HG02623 (cell line): ENCODE results near the gene LTBR.
"Not testable (repeated sequence)": the region's sequence is repeated elsewhere in the genome, so short reads cannot be mapped to it uniquely, and the experiment has no call there.

ENCODE experiments used
- ATAC-seq: cut with Tn5 transposase; IDR thresholded peaks from one replicate; pipeline ENCODE4 v1.9.1; 2021; ENCODE audit warnings: moderate library complexity; ENCODE audit not compliant: unreplicated experiment

The LTBR gene

GRCh38 chr12:6424008-6424347 lies 40.0 kb downstream of the LTBR start:
- no peak for ATAC-seq

GRCh38 chr12:6424866-6425265 lies 40.9 kb downstream of the LTBR start:
- no peak for ATAC-seq

- ATAC-seq: no peak
Measured at GRCh38 chr12:6425590-6426531, 41.9 kb downstream of the LTBR start.

- peak; percentile 62 for ATAC-seq
Measured at GRCh38 chr12:6426882-6427671, 43.1 kb downstream of the LTBR start.

GRCh38 chr12:6427796-6428195 lies 43.8 kb downstream of the LTBR start:
- not testable (repeated sequence) for ATAC-seq

GRCh38 chr12:6428326-6428725 lies 44.4 kb downstream of the LTBR start:
- no peak for ATAC-seq

GRCh38 chr12:6430124-6430989 lies 46.4 kb downstream of the LTBR start:
- no peak for ATAC-seq

GRCh38 chr12:6432991-6433390 lies 49.0 kb downstream of the LTBR start:
- ATAC-seq: no peak

- ATAC-seq: no peak
Measured at GRCh38 chr12:6434205-6435140, 50.5 kb downstream of the LTBR start.

- no peak for ATAC-seq
Measured at GRCh38 chr12:6435961-6436715, 52.2 kb downstream of the LTBR start.

- ATAC-seq: no peak
Measured at GRCh38 chr12:6437586-6437985, 53.6 kb downstream of the LTBR start.

- ATAC-seq: no peak
Measured at GRCh38 chr12:6438345-6438744, 54.4 kb downstream of the LTBR start.

GRCh38 chr12:6440391-6440790 lies 56.4 kb downstream of the LTBR start:
- ATAC-seq: no peak
